WTC11 (cell line): Measurements from ENCODE around the gene SRGAP1. TPM values are rescaled to one million over a fixed set of nuclear protein-coding genes. Genes with fewer than 3 reads are reported as not detected.

ENCODE experiments used
- ATAC-seq: fragments of 200-7000 bp; cut with Tn5 transposase; 2 replicates; pipeline ENCODE4 v1.10.0; 2021; ENCODE audit warnings: mild to moderate bottlenecking, moderate library complexity
- CTCF ChIA-PET: fragments of 300-600 bp; sonication (Branson Sonifier 250); formaldehyde crosslinking; loops from one replicate; lab custom pipeline; 2021; ENCODE audit warnings: antibody characterized with exemption; lab: Charles Lee
- POLR2A ChIA-PET: fragments of 350-600 bp; sonication (Branson Sonifier 250); formaldehyde crosslinking; loops from one replicate; lab custom pipeline; 2021; ENCODE audit warnings: antibody characterized with exemption; lab: Charles Lee
- DNase-seq: peaks from one replicate; pipeline ENCODE4 v3.0.0; 2021; ENCODE audit warnings: low spot score
- H3K27ac Mint-ChIP-seq: 2 replicates; pipeline ENCODE4 v1.8.0; 2021; ENCODE audit warnings: mixed read lengths
- H3K27me3 Mint-ChIP-seq: 2 replicates; pipeline ENCODE4 v1.8.0; 2021; ENCODE audit warnings: low read depth, mild to moderate bottlenecking, moderate library complexity, mixed read lengths
- H3K36me3 Mint-ChIP-seq: 2 replicates; pipeline ENCODE4 v1.8.0; 2021; ENCODE audit warnings: mixed read lengths
- H3K4me1 Mint-ChIP-seq: 2 replicates; pipeline ENCODE4 v1.8.0; 2022; ENCODE audit warnings: mixed read lengths
- H3K4me3 Mint-ChIP-seq: 2 replicates; pipeline ENCODE4 v1.8.0; 2021; ENCODE audit warnings: mild to moderate bottlenecking, moderate library complexity, mixed read lengths
- H3K9me3 Mint-ChIP-seq: 2 replicates; pipeline ENCODE4 v1.8.0; 2021; ENCODE audit warnings: mixed read lengths
- ATF1 ChIP-seq: sonication (generic); formaldehyde crosslinking; IDR thresholded peaks from 2 replicates; pipeline ENCODE4 v1.8.1; 2023; ENCODE audit warnings: mild to moderate bottlenecking, moderate library complexity, missing genetic modification reagents
- CREB1 ChIP-seq: sonication (generic); formaldehyde crosslinking; IDR thresholded peaks from 2 replicates; pipeline ENCODE4 v1.8.0; 2023; ENCODE audit warnings: mild to moderate bottlenecking, missing genetic modification reagents
- ELF4 ChIP-seq: sonication (generic); formaldehyde crosslinking; IDR thresholded peaks from 2 replicates; pipeline ENCODE4 v1.8.1; 2022; ENCODE audit warnings: low read depth, mild to moderate bottlenecking, moderate library complexity, missing genetic modification reagents
- ESRRA ChIP-seq: sonication (generic); formaldehyde crosslinking; IDR thresholded peaks from 2 replicates; pipeline ENCODE4 v1.8.1; 2022; ENCODE audit warnings: mild to moderate bottlenecking, missing genetic modification reagents, borderline replicate concordance
- FOXJ3 ChIP-seq: sonication (generic); formaldehyde crosslinking; IDR thresholded peaks from 2 replicates; pipeline ENCODE4 v1.9.0; 2021; ENCODE audit warnings: missing genetic modification reagents, mild to moderate bottlenecking, borderline replicate concordance
- GABPB1 ChIP-seq: sonication (generic); formaldehyde crosslinking; IDR thresholded peaks from 2 replicates; pipeline ENCODE4 v1.8.1; 2023; ENCODE audit warnings: mild to moderate bottlenecking, missing genetic modification reagents
- HMGA2 ChIP-seq: fragments of 250-450 bp; sonication (Bioruptor Pico); IDR thresholded peaks from 2 replicates; pipeline ENCODE4 v1.4.0; 2021; ENCODE audit warnings: mild to moderate bottlenecking, moderate library complexity
- JUN ChIP-seq: sonication (generic); formaldehyde crosslinking; IDR thresholded peaks from 2 replicates; pipeline ENCODE4 v1.8.0; 2023; ENCODE audit warnings: mild to moderate bottlenecking, missing genetic modification reagents
- NFATC4 ChIP-seq: fragments of 250-450 bp; sonication (Bioruptor Pico); IDR thresholded peaks from 2 replicates; pipeline ENCODE4 v1.9.0; 2021; ENCODE audit warnings: mild to moderate bottlenecking
- NFYB ChIP-seq: sonication (generic); formaldehyde crosslinking; conservative IDR thresholded peaks from 2 replicates; pipeline ENCODE4 v1.8.0; 2022; ENCODE audit warnings: low read depth, missing genetic modification reagents
- ZBTB21 ChIP-seq: sonication (generic); formaldehyde crosslinking; IDR thresholded peaks from 2 replicates; pipeline ENCODE4 v1.8.1; 2023; ENCODE audit warnings: mild to moderate bottlenecking, missing genetic modification reagents, borderline replicate concordance
- ZNF219 ChIP-seq: sonication (generic); formaldehyde crosslinking; IDR thresholded peaks from 2 replicates; pipeline ENCODE4 v1.8.0; 2023; ENCODE audit warnings: missing genetic modification reagents, mild to moderate bottlenecking, borderline replicate concordance
- ZNF671 ChIP-seq: fragments of 250-450 bp; sonication (Bioruptor Pico); IDR thresholded peaks from 2 replicates; pipeline ENCODE4 v1.8.0; 2021; ENCODE audit warnings: mild to moderate bottlenecking
- total RNA-seq: library from RNA; stranded (reverse); gene quantifications from 3 replicates; pipeline ENCODE4 v1.2.3, GENCODE V29; 2021
- TF ChIP-seq, protein P1 (sequence below): sonication (generic); formaldehyde crosslinking; IDR thresholded peaks from 2 replicates; pipeline ENCODE4 v1.8.1; 2023; ENCODE audit warnings: mild to moderate bottlenecking, missing genetic modification reagents, borderline replicate concordance
- TF ChIP-seq, protein P2 (sequence below): fragments of 200-600 bp; IDR thresholded peaks from 2 replicates; pipeline ENCODE4 v1.8.0; 2022; ENCODE audit warnings: antibody characterized with exemption
- TF ChIP-seq, protein P3 (sequence below): sonication (generic); formaldehyde crosslinking; IDR thresholded peaks from 2 replicates; pipeline ENCODE4 v1.8.1; 2023; ENCODE audit warnings: mild to moderate bottlenecking, missing genetic modification reagents

Gene SRGAP1
- total RNA-seq, 1 experiment from 2014 or later = 10.3 TPM

DNA sequence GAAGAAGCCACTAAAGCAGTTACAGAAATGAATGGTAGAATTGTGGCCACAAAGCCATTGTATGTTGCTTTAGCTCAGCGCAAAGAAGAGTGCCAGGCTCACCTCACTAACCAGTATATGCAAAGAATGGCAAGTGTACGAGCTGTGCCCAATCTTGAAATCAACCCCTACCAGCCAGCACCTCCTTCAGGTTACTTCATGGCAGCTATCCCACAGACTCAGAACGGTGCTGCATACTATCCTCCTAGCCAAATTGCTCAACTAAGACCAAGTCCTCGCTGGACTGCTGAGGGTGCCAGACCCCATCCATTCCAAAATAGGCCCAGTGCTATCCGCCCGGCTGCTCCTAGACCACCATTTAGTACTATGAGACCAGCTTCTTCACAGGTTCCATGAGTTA lies 21.5 kb upstream of the SRGAP1 start (continued):
- TF ChIP-seq, protein P1, sequence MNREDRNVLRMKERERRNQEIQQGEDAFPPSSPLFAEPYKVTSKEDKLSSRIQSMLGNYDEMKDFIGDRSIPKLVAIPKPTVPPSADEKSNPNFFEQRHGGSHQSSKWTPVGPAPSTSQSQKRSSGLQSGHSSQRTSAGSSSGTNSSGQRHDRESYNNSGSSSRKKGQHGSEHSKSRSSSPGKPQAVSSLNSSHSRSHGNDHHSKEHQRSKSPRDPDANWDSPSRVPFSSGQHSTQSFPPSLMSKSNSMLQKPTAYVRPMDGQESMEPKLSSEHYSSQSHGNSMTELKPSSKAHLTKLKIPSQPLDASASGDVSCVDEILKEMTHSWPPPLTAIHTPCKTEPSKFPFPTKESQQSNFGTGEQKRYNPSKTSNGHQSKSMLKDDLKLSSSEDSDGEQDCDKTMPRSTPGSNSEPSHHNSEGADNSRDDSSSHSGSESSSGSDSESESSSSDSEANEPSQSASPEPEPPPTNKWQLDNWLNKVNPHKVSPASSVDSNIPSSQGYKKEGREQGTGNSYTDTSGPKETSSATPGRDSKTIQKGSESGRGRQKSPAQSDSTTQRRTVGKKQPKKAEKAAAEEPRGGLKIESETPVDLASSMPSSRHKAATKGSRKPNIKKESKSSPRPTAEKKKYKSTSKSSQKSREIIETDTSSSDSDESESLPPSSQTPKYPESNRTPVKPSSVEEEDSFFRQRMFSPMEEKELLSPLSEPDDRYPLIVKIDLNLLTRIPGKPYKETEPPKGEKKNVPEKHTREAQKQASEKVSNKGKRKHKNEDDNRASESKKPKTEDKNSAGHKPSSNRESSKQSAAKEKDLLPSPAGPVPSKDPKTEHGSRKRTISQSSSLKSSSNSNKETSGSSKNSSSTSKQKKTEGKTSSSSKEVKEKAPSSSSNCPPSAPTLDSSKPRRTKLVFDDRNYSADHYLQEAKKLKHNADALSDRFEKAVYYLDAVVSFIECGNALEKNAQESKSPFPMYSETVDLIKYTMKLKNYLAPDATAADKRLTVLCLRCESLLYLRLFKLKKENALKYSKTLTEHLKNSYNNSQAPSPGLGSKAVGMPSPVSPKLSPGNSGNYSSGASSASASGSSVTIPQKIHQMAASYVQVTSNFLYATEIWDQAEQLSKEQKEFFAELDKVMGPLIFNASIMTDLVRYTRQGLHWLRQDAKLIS (CRISPR knock-in tag) = no peak
- TF ChIP-seq JUN (no peak), FOXJ3 (no peak)

DNA sequence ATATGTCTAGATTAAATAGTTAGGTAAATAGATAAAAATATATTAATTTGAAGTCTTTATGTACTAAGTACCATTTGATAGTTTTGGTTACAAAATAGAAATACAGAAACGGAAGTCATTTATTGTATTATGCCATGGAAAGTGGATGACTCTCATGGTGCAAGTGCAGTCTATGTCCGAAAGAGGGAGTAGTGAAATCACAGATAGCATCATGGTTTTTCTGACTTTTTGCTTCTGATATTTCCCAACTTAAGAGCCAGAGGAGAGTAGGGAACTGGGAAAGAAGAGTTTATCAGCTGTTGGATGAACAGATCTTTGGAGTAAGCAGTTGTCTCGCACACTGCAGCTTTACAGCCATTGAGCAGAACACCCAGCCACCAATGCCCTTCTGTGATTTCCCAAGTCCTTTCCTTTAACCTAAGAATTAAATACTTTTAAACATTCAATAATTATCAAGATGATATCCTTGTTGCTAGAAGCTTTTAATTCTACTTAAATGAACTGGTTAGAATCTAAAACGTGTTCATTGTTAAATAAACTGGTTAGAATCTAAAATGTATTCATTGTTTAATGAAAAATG lies 18.4 kb upstream of the SRGAP1 start:
- Mint-ChIP-seq H3K36me3 (peaks cover 10% of the 10 kb centered on the region), H3K27ac (no peak overlapping the region), H3K4me1 (peaks cover 5% of the 10 kb centered on the region), H3K27me3 (peaks cover 15% of the 10 kb centered on the region), H3K4me3 (no peak overlapping the region), H3K9me3 (peaks cover 24% of the 10 kb centered on the region)
- no peak for TF ChIP-seq CREB1
- TF ChIP-seq, protein P2, sequence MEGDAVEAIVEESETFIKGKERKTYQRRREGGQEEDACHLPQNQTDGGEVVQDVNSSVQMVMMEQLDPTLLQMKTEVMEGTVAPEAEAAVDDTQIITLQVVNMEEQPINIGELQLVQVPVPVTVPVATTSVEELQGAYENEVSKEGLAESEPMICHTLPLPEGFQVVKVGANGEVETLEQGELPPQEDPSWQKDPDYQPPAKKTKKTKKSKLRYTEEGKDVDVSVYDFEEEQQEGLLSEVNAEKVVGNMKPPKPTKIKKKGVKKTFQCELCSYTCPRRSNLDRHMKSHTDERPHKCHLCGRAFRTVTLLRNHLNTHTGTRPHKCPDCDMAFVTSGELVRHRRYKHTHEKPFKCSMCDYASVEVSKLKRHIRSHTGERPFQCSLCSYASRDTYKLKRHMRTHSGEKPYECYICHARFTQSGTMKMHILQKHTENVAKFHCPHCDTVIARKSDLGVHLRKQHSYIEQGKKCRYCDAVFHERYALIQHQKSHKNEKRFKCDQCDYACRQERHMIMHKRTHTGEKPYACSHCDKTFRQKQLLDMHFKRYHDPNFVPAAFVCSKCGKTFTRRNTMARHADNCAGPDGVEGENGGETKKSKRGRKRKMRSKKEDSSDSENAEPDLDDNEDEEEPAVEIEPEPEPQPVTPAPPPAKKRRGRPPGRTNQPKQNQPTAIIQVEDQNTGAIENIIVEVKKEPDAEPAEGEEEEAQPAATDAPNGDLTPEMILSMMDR = peak; percentile 57; the same call in 1 of the 2 replicates
- ATAC-seq (peak; percentile 77), DNase-seq (no peak)
- CTCF ChIA-PET = interaction anchor here (0.6 to 2.0 kb wide), 3 partner anchors 355 to 431 kb away, joined by 4 to 15 read pairs (median 9); no protein-coding TSS in a partner anchor
- POLR2A ChIA-PET = no interaction called here

DNA sequence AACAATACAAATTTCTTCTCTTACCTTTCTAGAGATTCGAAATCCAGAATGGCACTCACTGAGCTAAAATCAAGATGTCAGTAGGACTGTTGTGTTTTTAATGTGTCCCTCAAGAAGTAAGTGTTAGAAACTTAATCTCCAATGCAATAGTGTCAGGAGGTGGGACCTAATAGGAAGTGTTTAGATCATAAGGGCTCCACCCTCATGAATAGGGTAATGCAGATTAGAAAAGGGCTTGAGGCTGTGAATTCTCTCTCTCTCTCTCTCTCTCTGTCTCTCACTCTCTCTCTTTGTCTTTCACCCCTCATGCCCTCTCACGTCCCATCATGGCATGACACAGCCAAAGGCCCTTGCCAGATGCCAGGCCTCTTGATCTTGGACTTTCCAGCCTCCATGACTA lies 15.6 kb upstream of the SRGAP1 start:
- CTCF ChIA-PET = interaction anchor here (1.2 kb wide), 1 partner anchor 11 kb away, joined by 3 read pairs; no protein-coding TSS in a partner anchor
- H3K27me3 Mint-ChIP-seq = no peaks in the 10 kb centered on the region
- TF ChIP-seq ELF4 (CRISPR knock-in tag) (no peak), GABPB1 (CRISPR knock-in tag) (no peak), NFATC4 (CRISPR knock-in tag) (no peak), ATF1 (CRISPR knock-in tag) (no peak), NFYB (CRISPR knock-in tag) (no peak), ZNF219 (CRISPR knock-in tag) (no peak), ZBTB21 (no peak), ESRRA (no peak), ZNF671 (CRISPR knock-in tag) (no peak), HMGA2 (CRISPR knock-in tag) (no peak)
- TF ChIP-seq, protein P3, sequence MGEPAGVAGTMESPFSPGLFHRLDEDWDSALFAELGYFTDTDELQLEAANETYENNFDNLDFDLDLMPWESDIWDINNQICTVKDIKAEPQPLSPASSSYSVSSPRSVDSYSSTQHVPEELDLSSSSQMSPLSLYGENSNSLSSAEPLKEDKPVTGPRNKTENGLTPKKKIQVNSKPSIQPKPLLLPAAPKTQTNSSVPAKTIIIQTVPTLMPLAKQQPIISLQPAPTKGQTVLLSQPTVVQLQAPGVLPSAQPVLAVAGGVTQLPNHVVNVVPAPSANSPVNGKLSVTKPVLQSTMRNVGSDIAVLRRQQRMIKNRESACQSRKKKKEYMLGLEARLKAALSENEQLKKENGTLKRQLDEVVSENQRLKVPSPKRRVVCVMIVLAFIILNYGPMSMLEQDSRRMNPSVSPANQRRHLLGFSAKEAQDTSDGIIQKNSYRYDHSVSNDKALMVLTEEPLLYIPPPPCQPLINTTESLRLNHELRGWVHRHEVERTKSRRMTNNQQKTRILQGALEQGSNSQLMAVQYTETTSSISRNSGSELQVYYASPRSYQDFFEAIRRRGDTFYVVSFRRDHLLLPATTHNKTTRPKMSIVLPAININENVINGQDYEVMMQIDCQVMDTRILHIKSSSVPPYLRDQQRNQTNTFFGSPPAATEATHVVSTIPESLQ = no peak
- POLR2A ChIA-PET = no interaction called here
- no peak overlapping the region for H3K27ac Mint-ChIP-seq
- ATAC-seq (no peak), DNase-seq (no peak)
- no peaks in the 10 kb centered on the region for H3K4me1 Mint-ChIP-seq
- H3K36me3 Mint-ChIP-seq = peaks cover 10% of the 10 kb centered on the region
- H3K9me3 Mint-ChIP-seq = peaks cover 25% of the 10 kb centered on the region
- no peak overlapping the region for H3K4me3 Mint-ChIP-seq
